Stimulated activated naive CD8-positive, alpha-beta T cell treated with anti-CD3 and anti-CD28 coated beads, Interleukin-15, Interleukin-2, amounts not matched to agents 100 U/mL and 50 U/mL, for 24 hours (primary cell): ENCODE results near the gene IGSF9.

Source experiments
- ATAC-seq: fragments of 150-1000 bp; cut with Tn5 transposase; one replicate; pipeline ENCODE4 v1.10.0; 2021
- DNase-seq: peaks from one replicate; pipeline ENCODE4 v3.0.0; 2021

IGSF9 gene

GRCh38 chr1:159897962-159898361, 47.5 kb downstream of the IGSF9 start:
- ATAC-seq: no peak
- DNase-seq: no peak

DNA sequence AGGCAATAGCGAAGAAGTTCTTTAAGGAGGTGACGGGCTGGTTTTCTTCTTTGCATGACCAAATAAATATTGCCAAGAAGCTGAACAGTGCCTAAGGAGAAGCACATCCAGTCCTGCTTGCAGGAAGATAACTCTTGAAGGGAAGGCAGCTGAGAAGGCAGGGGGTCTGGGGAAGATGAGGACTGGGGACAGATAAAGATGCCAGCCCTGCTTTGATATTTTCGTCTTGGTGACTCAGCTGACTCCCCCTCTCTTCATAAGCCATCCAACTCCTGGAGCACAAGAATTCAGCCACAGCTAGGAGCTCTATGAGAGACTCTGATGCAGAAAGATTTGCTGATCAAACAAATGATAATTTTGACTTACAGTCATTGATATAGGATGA, 48.9 kb downstream of the IGSF9 start:
- ATAC-seq: no peak
- no peak for DNase-seq

- no peak for ATAC-seq
- no peak for DNase-seq
Observed at GRCh38 chr1:159895836-159896545, 49.4 kb downstream of the IGSF9 start.

DNA sequence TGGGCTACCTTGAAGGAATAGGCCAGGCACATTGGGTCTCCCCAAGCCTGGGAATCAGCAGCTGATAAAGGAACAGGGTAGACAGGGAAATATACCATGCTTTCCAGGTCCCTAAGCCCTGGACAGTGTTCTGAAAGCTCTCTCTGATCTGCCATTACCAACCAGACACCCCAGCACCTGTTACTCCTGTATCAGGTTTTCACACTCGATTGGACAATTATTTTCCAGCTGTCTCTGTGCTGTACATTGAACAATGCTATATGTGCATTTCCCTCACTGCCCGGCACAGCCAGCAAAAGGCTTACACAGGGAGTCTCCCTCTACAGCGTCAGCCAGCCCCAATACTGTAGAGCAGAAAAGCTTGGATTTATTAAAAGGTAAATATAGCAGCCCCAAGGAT, 50.1 kb downstream of the IGSF9 start:
- DNase-seq (no peak), ATAC-seq (no peak)

DNA sequence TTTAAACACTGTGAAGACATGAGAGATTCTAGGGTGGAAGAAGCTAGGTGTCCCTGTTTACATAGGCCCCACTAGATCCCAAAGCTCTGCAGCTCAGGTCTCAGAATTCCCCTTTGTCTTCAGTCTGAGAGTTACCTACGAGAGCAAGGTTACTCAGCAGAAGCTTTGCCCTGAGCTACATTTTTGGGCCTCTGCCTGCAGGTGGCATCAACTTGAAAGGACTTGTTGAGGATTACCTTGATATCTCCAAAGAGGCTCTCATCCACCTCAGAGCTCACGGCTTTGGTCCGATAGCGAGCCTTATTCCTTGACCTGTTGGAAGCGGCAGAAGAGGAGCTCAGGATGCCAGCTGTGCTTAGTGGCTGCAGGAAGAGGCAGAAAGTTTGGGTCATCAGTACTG, 52.5 kb downstream of the IGSF9 start:
- ATAC-seq (no peak), DNase-seq (no peak)

- DNase-seq (peak; percentile 85), ATAC-seq (peak; percentile 96)
Observed at GRCh38 chr1:159891275-159892157, 53.9 kb downstream of the IGSF9 start.

DNA sequence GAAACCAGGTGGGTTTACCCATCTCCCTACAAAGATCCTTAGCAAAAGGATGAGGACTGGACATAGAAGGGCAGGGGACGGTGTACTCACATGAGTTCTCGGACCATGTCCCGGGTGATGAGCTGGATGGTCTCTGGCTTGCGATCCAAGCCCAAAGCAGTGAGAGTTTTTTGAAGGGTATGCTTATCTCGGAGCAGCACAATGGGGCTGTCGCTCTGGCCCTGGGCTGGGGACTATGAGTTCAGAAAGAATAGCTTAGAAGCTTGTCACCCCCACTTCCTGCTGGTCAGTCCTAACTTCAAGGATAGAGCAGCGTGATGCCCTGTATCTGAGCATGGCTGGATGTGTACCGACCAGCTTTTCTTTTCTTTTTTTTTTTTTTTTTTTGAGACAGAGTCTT, 55.0 kb downstream of the IGSF9 start:
- DNase-seq (no peak), ATAC-seq (no peak)

DNA sequence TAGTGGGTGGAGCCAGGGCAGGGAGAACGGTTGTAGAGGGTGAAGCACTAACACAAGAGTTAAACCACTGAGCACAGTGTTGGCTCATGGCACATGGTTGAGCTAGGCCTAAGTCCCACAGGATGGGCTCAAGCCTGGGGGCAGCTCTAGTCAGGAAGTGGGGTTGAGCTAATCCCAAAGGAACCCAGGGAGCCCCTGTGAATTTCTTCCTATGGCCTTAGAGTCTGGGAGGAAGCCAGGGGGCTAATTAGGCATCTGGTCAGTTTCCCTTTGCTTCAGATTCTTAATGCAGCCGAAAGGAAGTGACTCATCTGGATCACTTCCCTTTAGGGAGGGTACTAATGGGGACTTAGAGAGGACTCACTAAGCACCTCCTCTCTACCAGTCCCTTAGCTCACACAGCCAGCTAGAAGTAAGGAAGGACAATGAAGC, 55.6 kb downstream of the IGSF9 start:
- ATAC-seq (no peak), DNase-seq (no peak)

- ATAC-seq (no peak), DNase-seq (no peak)
Observed at GRCh38 chr1:159889202-159889601, 56.2 kb downstream of the IGSF9 start.

GRCh38 chr1:159884296-159884695, 61.1 kb downstream of the IGSF9 start:
- ATAC-seq (no peak), DNase-seq (no peak)

- DNase-seq (no peak), ATAC-seq (no peak)
Observed at GRCh38 chr1:159883134-159883533, 62.3 kb downstream of the IGSF9 start.

GRCh38 chr1:159882527-159882862, 62.9 kb downstream of the IGSF9 start:
- DNase-seq: no peak
- ATAC-seq: no peak

- DNase-seq (peak; percentile 26), ATAC-seq (no peak)
Observed at GRCh38 chr1:159881622-159882526, 63.5 kb downstream of the IGSF9 start.

GRCh38 chr1:159880430-159880829, 65.0 kb downstream of the IGSF9 start:
- no peak for ATAC-seq

GRCh38 chr1:159879977-159880376, 65.4 kb downstream of the IGSF9 start:
- no peak for DNase-seq
- ATAC-seq: no peak

More at GRCh38 chr1:159880430-159880829, 65.0 kb downstream of the IGSF9 start:
- no peak for DNase-seq

- no peak for ATAC-seq
- DNase-seq: no peak
Observed at GRCh38 chr1:159879136-159879535, 66.3 kb downstream of the IGSF9 start.

GRCh38 chr1:159877695-159878444, 67.5 kb downstream of the IGSF9 start:
- ATAC-seq (no peak), DNase-seq (no peak)
